NCI-H460 (cell line): ENCODE results near the gene ZNF554. TPM values are rescaled to one million over a fixed set of nuclear protein-coding genes. Genes with fewer than 3 reads are reported as not detected.
A peak's percentile ranks its signal among the peaks of the same experiment; 100 is the strongest.

Experiments
- DNase-seq: peaks from one replicate; pipeline ENCODE4 v3.0.0-alpha.2; 2016; ENCODE audit warnings: low read depth; ENCODE audit errors: extremely low read depth
- polyA plus RNA-seq: library from polyadenylated mRNA; depleted of rRNA; stranded (reverse); fragments of >200 nt; gene quantifications from 2 replicates; pipeline ENCODE4 v1.2.3, GENCODE V29; 2014; cell fraction: nucleus; rRNA removed
- total RNA-seq: library from RNA; depleted of rRNA; stranded (reverse); fragments of >200 nt; shearing (Covaris generic); gene quantifications from 2 replicates; pipeline ENCODE4 v1.2.3, GENCODE V29; 2014; rRNA removed

Gene ZNF554
- total RNA-seq = 0.63 and 0.69 TPM in 2 replicates
- polyA plus RNA-seq = 0.12 and 0.18 TPM in 2 replicates

GRCh38 chr19:2819540-2820111, at the start of gene ZNF554:
Gene ZNF554 (plus strand): TSS chr19:2819868. CDS start chr19:2820072, 204 bp downstream.
- peak; percentile 87 for DNase-seq

DNA sequence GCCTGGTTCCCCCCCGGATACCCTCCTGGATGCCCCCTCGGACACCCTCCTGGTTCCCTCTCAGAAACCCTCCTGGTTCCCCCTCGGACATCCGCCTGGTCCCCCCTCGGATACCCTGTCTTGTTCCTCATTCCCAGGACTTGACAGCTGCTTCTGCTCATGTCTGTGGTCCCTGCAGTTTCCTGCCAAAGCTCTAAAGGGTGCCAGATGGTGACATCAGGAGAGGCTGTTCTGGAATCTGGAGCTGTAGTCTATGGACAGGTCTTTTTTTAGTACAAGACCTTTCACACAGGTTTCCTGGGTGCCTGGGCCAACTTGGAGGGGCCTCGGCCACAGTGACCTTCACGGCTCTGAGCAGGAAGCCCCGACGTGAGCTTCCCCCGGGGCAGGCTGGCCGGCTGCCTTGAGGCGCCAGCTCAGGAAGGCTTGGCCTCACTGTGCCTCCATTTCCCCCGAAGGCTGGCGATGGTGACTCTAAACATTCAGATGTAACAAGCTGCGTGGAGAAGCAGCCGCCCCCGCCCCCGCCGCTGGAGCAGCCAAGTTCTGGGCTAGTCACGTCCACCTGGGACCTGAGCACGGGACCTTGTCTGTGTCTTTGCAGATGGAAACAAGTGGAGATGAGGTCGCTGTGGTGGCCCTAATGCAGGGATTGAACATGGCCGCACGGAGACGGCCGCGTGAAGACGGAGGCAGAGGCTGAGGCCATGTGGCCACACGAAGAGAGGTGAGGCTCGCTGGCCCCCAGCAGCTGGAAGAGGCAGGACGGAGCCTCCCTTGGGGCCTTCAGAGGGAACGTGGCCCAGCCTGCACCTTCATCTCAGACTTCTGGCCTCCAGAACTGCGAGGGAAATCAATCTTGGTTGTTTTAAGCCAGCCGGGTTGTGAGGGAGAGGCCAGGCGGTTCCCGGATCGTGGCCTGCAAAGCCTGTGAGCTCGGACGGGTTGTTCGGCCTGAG, 49.3 kb upstream of the ZNF554 start:
- DNase-seq = no peak

- DNase-seq = no peak
Observed at GRCh38 chr19:2771786-2772674, 47.6 kb upstream of the ZNF554 start.

DNA sequence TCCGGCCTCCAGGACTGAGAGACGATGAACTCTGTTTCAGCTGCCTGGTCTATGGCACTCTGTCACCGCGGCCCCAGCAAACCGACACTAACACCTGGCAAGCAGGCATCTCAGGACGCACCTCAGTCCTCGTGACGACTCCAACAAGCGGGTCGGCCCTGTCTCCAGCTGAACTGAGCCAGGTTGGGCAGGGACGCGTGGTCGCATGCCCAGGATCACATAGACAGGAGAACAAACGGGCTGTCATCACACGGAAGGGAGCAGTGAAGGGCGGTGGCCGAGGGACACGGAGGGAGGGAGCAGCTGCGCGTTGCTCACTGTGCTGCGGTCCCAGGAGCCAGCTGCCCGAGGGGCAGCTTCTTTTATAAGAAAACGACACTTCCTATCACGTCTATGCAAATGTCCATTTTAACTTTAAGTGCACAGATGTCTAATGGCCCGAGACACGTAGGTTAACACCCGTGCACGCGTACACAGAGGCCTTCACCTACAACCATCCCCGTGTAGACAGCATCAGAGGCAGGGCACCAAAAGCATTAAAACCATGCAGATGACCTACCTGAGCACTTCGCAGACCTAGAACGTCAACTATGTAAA, 45.5 kb upstream of the ZNF554 start:
- no peak for DNase-seq

DNA sequence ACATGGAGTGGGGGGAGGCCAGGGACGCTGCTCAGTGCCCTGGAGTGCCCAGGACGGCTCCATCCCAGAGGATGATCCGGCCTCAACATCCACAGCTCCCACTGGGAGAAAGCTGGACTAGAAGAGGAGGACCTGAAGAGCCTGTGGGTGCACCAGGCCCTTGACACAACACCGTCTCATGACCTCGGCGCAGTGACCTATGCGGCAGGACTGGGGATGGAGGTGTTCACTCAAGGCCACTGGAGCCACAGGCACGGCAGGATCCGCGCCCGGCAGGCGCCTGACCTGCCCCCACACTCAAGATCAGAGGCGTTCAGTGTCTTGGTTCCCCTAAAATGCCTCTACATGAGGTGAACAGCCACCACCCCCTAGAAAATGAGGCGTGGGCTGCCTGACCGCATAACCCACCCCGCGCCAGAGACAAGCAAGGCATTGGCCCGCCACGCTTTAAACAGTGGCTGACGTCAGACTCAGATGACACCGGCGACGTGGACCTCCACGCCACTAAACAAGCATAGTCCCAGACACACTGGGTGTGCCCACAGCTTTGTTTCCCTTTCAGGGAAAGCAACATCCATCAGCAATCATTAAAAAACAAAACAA, 44.6 kb upstream of the ZNF554 start:
- no peak for DNase-seq

- no peak for DNase-seq
Observed at GRCh38 chr19:2775556-2776430, 43.9 kb upstream of the ZNF554 start.

DNA sequence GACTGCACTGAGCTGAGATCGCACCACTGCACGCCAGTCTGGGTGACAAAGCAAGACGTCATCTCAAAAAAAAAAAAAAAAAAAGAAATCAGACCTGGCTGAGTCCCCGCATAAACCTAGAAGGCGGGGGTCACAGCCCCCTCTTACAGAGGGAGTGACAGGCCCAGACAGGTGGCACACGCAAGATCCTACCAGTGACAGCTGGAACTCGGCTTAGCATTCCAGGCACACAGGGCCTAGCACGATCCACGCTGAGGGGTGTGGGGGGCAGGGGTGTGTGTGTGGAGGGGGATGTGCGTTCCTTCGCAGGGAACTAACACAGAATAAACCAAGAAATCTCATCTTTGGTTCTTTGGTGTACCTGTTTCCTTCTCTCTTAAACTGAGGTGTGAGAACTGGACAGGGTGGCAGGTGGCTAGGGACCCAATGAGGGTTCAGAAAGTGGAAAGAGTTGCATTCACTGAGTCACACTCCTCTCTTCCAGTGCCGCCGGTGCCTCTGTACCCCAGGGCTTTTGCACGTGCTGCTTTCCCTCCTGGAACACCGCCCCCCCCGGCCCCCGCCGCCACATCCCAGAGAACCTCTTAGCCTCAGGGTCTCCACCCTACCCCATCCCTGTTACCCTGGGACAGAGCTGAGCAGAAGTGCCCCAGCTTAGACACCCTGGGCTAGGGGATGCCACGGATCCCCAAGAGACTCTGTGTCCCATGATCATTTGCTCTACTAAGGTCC, 41.5 kb upstream of the ZNF554 start:
- DNase-seq = no peak

- DNase-seq = no peak
Observed at GRCh38 chr19:2779121-2779740, 40.4 kb upstream of the ZNF554 start.

DNA sequence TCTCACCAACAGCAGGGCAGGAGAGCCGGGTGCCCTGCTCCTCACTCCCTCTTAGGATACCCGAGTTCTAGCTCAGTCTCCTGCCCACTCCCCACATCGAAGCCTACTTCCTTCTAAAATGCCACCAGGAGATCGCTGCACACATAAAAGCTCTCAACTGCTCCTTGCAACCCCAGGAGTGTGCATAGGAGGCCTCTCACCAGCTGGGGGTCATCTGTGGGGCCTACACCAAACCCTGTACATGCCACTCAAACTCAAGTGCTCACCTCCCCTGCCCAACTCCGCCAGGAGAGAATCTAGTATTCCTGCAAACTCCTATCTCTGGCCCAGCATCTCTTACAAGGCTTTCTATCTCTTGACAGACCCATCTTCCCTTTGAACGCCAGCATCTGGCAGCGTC, 39.4 kb upstream of the ZNF554 start:
- DNase-seq = no peak

DNA sequence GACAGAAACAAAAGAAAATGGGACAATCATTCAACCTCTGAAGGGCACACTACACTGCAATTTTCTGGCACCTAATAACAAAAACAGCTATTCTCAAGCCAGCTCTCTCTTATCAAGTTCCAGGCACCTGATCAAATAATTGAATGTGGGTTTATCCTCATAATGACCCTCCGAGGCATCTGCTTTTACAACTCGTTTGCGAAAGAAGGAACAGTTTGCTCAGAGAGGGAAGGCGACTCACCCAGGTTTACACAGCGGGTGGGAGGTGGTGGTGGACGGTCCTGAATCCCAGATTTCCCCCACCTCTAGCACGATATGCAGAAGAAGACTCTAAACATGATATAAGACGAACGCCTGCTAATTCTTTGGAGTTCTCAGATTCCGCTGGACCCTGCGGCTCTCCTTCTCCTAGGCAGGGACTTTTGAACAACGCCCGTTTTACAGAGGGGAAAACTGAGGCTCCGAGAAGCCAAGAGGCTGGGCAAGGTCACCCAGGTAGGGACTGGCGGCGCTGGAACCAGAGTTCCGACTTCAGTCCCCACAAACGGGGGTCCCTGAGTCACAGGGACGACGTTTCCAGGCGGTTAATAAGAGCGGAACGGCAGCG, 37.2 kb upstream of the ZNF554 start:
- no peak for DNase-seq

GRCh38 chr19:2782936-2783780, 36.5 kb upstream of the ZNF554 start, which contains the start of gene SGTA:
Gene SGTA (minus strand): TSS chr19:2783273. CDS start chr19:2769068, 14,205 bp downstream.
- peak; percentile 98 for DNase-seq

DNA sequence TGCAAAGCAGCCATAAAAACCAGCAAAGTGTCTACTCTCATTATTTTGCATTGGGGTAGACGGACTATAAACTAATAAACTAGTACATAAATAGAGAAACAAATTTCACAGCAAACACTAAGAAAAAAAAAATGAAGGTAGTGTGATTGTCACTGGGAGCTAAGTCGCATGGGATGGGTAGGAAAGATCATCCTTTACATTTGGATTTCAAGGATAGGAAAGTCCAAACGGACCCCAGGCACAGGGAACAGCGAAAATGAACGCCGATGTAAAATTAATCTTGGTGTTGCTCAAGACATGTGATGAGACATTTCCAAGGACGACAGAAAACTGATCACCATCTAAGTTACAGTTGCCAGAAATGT, 35.9 kb upstream of the ZNF554 start:
- no peak for DNase-seq

- DNase-seq = peak; percentile 96
Observed at GRCh38 chr19:2785244-2785997, 34.2 kb upstream of the ZNF554 start, which contains the start of gene THOP1. Gene THOP1 (plus strand): TSS chr19:2785503. CDS start chr19:2785663, 160 bp downstream.

DNA sequence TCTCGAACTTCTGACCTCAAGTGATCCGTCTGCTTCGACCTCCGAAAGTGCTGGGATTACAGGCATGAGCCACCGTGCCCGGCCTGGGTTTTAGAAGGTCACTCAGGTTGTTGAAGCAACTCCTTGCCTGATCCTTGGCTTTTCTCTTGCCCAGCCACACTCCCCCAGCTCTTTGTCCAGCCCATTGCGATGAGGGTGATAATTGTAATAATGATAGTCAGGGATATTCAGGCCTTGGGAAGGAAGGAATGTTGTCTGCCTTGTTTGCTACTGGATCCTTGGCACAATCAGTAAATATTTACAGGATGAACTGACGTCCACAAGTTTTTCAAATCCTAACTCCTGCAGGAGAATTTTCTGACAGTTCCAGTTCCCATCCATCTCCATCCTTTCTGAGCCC, 32.6 kb upstream of the ZNF554 start:
- DNase-seq = no peak

DNA sequence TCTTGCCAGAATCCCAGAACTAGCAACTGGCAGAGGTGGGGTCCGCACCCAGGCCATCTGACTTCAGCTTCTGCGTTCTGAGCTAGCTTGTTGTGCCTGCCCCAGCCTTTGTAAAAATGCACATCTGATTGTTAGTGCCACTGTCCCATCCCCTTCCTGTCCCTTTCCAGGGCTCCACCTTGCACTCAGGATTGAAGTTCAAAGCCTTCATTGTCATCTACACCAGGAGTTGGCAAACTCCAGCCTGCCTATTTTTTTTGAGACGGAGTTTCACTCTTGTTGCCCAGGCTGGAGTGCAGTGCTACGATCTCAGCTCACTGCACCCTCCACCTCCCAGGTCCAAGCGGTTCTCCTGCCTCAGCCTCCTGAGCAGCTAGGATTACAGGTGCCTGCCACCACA, 31.4 kb upstream of the ZNF554 start:
- no peak for DNase-seq

DNA sequence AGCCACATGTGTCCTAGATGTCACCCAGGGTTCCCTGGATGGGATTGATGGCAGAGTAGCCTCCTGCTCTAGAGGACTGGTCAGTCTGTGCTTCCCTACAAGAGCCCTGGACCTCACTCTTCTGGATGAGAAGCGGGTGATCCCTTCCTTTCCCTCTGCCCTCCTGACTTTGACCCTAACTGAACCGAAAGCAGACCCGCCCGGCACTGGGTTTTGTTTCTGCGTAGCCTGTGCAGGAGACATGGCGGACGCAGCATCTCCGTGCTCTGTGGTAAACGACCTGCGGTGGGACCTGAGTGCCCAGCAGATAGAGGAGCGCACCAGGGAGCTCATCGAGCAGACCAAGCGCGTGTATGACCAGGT, 29.5 kb upstream of the ZNF554 start:
- no peak for DNase-seq
